Measurements from ENCODE around the gene GAL3ST3. TPM values are rescaled to one million over a fixed set of nuclear protein-coding genes. Genes with fewer than 3 reads are reported as not detected.
"Not testable (repeated sequence)": the region's sequence is repeated elsewhere in the genome, so short reads cannot be mapped to it uniquely, and the experiment has no call there.

The GAL3ST3 gene
- polyA plus RNA-seq (2013, experiment 1 of 2), result 14.0 TPM
- polyA plus RNA-seq (2013, experiment 2 of 2), result 16.0 TPM

- Histone ChIP-seq H3K4me1 (ENCODE audit: insufficient read depth, low read length) (peaks cover 25% of the 10 kb centered on the region), H3K27me3 (ENCODE audit: insufficient read depth, low read length) (no peaks in the 10 kb centered on the region), H3K36me3 (ENCODE audit: insufficient read depth, low read length) (peaks cover 15% of the 10 kb centered on the region), H3K9me3 (ENCODE audit: insufficient read depth, low read depth, low read length) (no peaks in the 10 kb centered on the region), H3K4me3 (ENCODE audit: low read length) (peak within 1 kb of the TSS; percentile 73), H3K9ac (ENCODE audit: low read depth, low read length) (peak within 1 kb of the TSS; percentile 63), H3K27ac (ENCODE audit: low read depth, low read length) (no peak within 1 kb of the TSS)
- WGBS, result 1% methylated on average over 30 of the region's 39 CpGs
These were observed at the start of gene GAL3ST3 for GRCh38 chr11:66048547-66049323. TSS of gene GAL3ST3 (minus strand) at chr11:66049161. CDS start at chr11:66045415, 3,746 bp downstream.

- not testable (repeated sequence) for H3K4me1 ChIP-seq (ENCODE audit: insufficient read depth, low read length); H3K4me3 ChIP-seq (ENCODE audit: low read length); H3K9ac ChIP-seq (ENCODE audit: low read depth, low read length); H3K27ac ChIP-seq (ENCODE audit: low read depth, low read length); H3K36me3 ChIP-seq (ENCODE audit: insufficient read depth, low read length); H3K27me3 ChIP-seq (ENCODE audit: insufficient read depth, low read length); H3K9me3 ChIP-seq (ENCODE audit: insufficient read depth, low read depth, low read length)
- WGBS, result no CpG with 5 or more reads among the region's 2 CpGs
These were observed 43.2 kb upstream of the GAL3ST3 start for GRCh38 chr11:66092125-66092524.

- Histone ChIP-seq H3K9ac (ENCODE audit: low read depth, low read length) (no peak overlapping the region), H3K36me3 (ENCODE audit: insufficient read depth, low read length) (no peaks in the 10 kb centered on the region), H3K9me3 (ENCODE audit: insufficient read depth, low read depth, low read length) (no peaks in the 10 kb centered on the region), H3K27me3 (ENCODE audit: insufficient read depth, low read length) (no peaks in the 10 kb centered on the region), H3K4me1 (ENCODE audit: insufficient read depth, low read length) (no peaks in the 10 kb centered on the region), H3K4me3 (ENCODE audit: low read length) (no peak overlapping the region), H3K27ac (ENCODE audit: low read depth, low read length) (no peak overlapping the region)
- 96% methylated on average over 4 of the region's 4 CpGs for WGBS
These were observed 41.3 kb upstream of the GAL3ST3 start for GRCh38 chr11:66090288-66090687.

- Histone ChIP-seq H3K27me3 (ENCODE audit: insufficient read depth, low read length) (no peaks in the 10 kb centered on the region), H3K9me3 (ENCODE audit: insufficient read depth, low read depth, low read length) (no peaks in the 10 kb centered on the region), H3K9ac (ENCODE audit: low read depth, low read length) (no peak overlapping the region), H3K4me3 (ENCODE audit: low read length) (no peak overlapping the region), H3K27ac (ENCODE audit: low read depth, low read length) (no peak overlapping the region), H3K36me3 (ENCODE audit: insufficient read depth, low read length) (no peaks in the 10 kb centered on the region), H3K4me1 (ENCODE audit: insufficient read depth, low read length) (no peaks in the 10 kb centered on the region; the same call in 1 of the 2 replicates)
- 98% methylated on average over 3 of the region's 3 CpGs for WGBS
These were observed 40.1 kb upstream of the GAL3ST3 start for GRCh38 chr11:66089067-66089466.

- WGBS, result 96% methylated on average over 9 of the region's 9 CpGs
- Histone ChIP-seq H3K9ac (ENCODE audit: low read depth, low read length) (no peak overlapping the region), H3K27me3 (ENCODE audit: insufficient read depth, low read length) (no peaks in the 10 kb centered on the region), H3K27ac (ENCODE audit: low read depth, low read length) (no peak overlapping the region), H3K9me3 (ENCODE audit: insufficient read depth, low read depth, low read length) (no peaks in the 10 kb centered on the region), H3K4me1 (ENCODE audit: insufficient read depth, low read length) (no peaks in the 10 kb centered on the region; the same call in 1 of the 2 replicates), H3K36me3 (ENCODE audit: insufficient read depth, low read length) (no peaks in the 10 kb centered on the region), H3K4me3 (ENCODE audit: low read length) (no peak overlapping the region)
These were observed 38.4 kb upstream of the GAL3ST3 start for GRCh38 chr11:66087148-66087908.

DNA sequence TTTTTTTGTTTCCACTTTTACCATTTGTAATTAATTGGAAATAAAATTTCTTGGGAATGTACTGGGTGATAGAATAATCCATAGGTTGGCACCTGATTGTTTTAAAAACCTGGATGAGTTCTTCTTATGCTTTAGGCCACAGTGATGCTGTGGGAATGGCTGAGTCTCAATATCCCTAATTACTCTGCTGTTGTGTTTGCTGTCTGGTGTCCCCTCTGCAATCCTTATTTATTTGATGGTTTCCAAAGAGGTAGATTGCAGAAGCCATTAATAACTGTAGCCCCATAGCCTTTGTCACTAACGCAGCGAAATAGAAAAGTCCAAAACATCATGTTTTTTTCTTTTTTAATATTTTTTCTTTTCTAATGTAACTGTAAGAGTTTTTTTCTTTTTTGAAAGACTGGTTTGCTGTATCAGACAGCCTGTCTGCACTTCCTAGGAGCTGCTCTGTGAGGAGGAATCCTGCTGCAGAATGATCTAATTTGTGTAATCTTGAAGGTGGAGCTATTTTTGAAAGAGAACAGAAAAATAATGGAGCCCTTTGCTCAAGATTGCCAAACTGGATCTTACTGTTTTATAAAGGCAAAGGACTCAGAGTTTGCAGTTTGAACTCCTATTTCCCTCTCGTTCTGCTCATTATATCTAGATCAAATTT lies 36.0 kb upstream of the GAL3ST3 start:
- Histone ChIP-seq H3K27me3 (ENCODE audit: insufficient read depth, low read length) (no peaks in the 10 kb centered on the region), H3K9me3 (ENCODE audit: insufficient read depth, low read depth, low read length) (no peaks in the 10 kb centered on the region), H3K36me3 (ENCODE audit: insufficient read depth, low read length) (no peaks in the 10 kb centered on the region), H3K4me1 (ENCODE audit: insufficient read depth, low read length) (no peaks in the 10 kb centered on the region; the same call in 1 of the 2 replicates), H3K4me3 (ENCODE audit: low read length) (no peak overlapping the region), H3K9ac (ENCODE audit: low read depth, low read length) (no peak overlapping the region), H3K27ac (ENCODE audit: low read depth, low read length) (no peak overlapping the region)
- WGBS, result no CpG with 5 or more reads among the region's 3 CpGs

DNA sequence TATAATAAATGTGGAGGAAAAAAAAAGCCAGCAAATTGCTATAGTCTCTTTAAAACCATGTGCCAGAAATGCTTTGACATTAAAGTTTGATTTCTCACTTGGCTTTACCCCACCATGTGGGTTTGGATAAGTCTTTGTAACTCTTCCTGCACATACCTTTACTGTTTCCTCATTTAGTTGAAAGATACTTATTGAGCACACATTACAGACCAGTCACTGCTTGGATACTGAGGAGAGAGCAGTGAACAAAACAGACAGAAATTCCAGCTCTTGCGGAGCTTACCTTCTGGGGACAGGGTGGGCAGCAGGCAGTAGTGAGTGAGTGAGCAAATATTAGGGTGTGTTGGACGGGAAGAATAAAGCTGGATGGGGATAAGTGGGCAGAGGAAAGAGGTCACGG lies 34.8 kb upstream of the GAL3ST3 start:
- Histone ChIP-seq H3K9me3 (ENCODE audit: insufficient read depth, low read depth, low read length) (no peaks in the 10 kb centered on the region), H3K27ac (ENCODE audit: low read depth, low read length) (no peak overlapping the region), H3K36me3 (ENCODE audit: insufficient read depth, low read length) (no peaks in the 10 kb centered on the region), H3K4me1 (ENCODE audit: insufficient read depth, low read length) (no peaks in the 10 kb centered on the region; the same call in 1 of the 2 replicates), H3K4me3 (ENCODE audit: low read length) (no peak overlapping the region), H3K9ac (ENCODE audit: low read depth, low read length) (no peak overlapping the region), H3K27me3 (ENCODE audit: insufficient read depth, low read length) (no peaks in the 10 kb centered on the region)
- WGBS, result 95% methylated on average over 3 of the region's 3 CpGs

DNA sequence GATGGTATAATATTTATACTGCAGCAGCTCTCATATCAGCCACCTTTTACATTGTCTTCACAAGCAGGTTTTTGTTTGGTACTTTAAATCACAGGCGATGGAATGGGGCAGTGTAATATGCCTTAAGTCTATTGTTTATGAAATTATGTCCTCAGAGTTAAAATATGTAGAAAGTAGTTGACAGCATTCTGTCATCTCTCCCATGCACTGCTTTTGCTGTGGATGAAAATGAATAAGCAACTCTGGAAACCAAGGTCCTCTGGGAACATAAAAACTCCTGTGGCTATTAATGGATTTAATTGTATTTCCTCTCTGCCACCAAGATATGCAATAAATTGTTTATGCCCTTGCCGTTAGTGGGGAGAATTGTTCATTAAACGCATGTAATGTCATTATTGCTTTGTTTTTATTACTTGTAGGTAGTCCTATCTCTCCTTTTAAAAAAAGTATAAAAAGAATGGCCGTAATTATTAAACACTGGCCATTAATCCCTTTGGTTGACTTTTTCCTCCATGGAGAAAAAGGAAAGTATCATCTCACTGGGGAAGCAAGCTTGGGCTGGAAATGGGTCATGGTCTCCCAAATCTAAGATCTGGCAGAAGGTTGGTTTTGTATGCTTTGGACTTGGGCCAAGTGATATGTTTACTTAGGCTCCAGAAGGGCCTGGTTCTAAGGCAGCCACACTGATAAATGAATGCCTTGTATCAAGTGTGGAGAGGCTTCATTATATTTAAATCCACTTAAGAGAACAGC lies 34.2 kb upstream of the GAL3ST3 start:
- no peaks in the 10 kb centered on the region for H3K36me3 ChIP-seq (ENCODE audit: insufficient read depth, low read length)
- WGBS, result 96% methylated on average over 2 of the region's 4 CpGs
- no peaks in the 10 kb centered on the region for H3K9me3 ChIP-seq (ENCODE audit: insufficient read depth, low read depth, low read length)
- H3K27me3 ChIP-seq (ENCODE audit: insufficient read depth, low read length), result no peaks in the 10 kb centered on the region
- no peaks in the 10 kb centered on the region; the same call in 1 of the 2 replicates for H3K4me1 ChIP-seq (ENCODE audit: insufficient read depth, low read length)
- H3K27ac ChIP-seq (ENCODE audit: low read depth, low read length), result no peak overlapping the region
- H3K4me3 ChIP-seq (ENCODE audit: low read length), result no peak overlapping the region
- no peak overlapping the region for H3K9ac ChIP-seq (ENCODE audit: low read depth, low read length)

DNA sequence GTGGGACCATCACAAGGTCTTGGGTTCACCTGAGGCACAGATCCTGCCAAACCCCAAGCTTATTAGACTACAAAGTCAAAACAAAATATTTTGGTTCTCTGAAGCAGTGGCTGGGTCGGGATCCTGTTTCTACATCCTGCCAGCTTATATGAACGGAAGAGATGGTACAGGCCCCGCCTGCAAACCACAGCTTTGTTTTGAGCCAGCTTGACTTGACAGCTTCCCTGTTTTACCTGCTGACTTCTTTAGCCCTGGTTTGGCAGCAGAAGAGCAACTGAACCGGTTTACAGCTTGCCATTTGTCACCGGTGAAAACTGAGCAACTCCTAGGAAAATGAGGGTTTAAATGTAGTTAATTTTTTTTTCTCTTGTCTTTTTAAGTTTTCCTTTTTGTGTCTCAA lies 32.5 kb upstream of the GAL3ST3 start:
- WGBS, result 91% methylated on average over 5 of the region's 5 CpGs
- H3K4me1 ChIP-seq (ENCODE audit: insufficient read depth, low read length), result no peaks in the 10 kb centered on the region; the same call in 1 of the 2 replicates
- H3K4me3 ChIP-seq (ENCODE audit: low read length), result no peak overlapping the region
- no peak overlapping the region for H3K27ac ChIP-seq (ENCODE audit: low read depth, low read length)
- no peaks in the 10 kb centered on the region for H3K9me3 ChIP-seq (ENCODE audit: insufficient read depth, low read depth, low read length)
- no peaks in the 10 kb centered on the region for H3K36me3 ChIP-seq (ENCODE audit: insufficient read depth, low read length)
- no peak overlapping the region for H3K9ac ChIP-seq (ENCODE audit: low read depth, low read length)
- H3K27me3 ChIP-seq (ENCODE audit: insufficient read depth, low read length), result no peaks in the 10 kb centered on the region

DNA sequence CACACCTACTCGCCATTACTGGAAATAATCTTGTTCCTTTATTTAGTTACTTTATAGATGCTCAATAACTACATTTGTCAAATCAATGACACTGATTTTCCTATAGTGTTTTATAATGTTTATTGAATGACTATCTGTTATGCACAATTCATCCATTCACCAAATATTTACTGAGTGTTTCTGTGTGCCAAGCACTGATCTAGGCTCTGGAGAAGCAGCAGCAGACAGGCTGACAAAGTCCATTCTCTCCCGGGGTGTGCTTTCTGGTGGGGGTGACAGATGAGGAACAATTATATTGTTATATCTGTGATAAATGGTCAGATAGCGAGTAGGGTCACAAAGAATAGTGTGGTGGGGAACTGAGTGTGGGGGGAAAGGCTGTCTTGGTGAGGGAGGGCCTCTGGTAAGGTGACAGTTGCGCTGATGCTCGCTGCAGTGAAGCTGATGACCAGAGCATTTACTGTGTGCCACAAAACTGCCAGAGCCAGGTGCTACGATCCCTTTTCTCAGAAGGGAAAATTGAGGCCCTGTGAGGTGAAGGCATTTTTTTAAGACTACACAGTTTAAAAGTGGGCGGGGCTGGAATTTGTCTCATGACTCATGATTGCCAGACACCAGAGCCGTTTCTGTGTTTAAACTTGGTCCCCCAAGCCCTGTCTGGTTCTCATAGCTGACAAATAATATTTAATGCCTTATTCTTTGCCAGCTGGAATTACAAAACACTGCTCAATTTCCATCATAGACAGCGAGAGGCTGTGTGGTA lies 31.3 kb upstream of the GAL3ST3 start:
- Histone ChIP-seq H3K4me1 (ENCODE audit: insufficient read depth, low read length) (no peaks in the 10 kb centered on the region; the same call in 1 of the 2 replicates), H3K27ac (ENCODE audit: low read depth, low read length) (no peak overlapping the region), H3K4me3 (ENCODE audit: low read length) (no peak overlapping the region), H3K27me3 (ENCODE audit: insufficient read depth, low read length) (no peaks in the 10 kb centered on the region), H3K9me3 (ENCODE audit: insufficient read depth, low read depth, low read length) (no peaks in the 10 kb centered on the region), H3K9ac (ENCODE audit: low read depth, low read length) (no peak overlapping the region), H3K36me3 (ENCODE audit: insufficient read depth, low read length) (no peaks in the 10 kb centered on the region)
- WGBS, result 91% methylated on average over 7 of the region's 9 CpGs
